Karpas-422 (cell line): ENCODE measurements around the gene LKAAEAR1. TPM values are rescaled to one million over a fixed set of nuclear protein-coding genes. Genes with fewer than 3 reads are reported as not detected.
A peak's percentile ranks its signal among the peaks of the same experiment; 100 is the strongest.

Experiments used
- DNase-seq: peaks from one replicate; pipeline ENCODE4 v3.0.0-alpha.2; 2015
- H2AFZ ChIP-seq: fragments of 200-600 bp; sonication (generic); 2 replicates; pipeline ENCODE4 v1.6.1; 2014; ENCODE audit warnings: antibody characterized with exemption, low read length, mixed read lengths
- H3K27ac ChIP-seq: fragments of 200-600 bp; sonication (generic); 2 replicates; pipeline ENCODE4 v1.5.1; 2014; ENCODE audit warnings: mild to moderate bottlenecking, low read length, moderate library complexity
- H3K27me3 ChIP-seq: fragments of 200-600 bp; sonication (generic); 2 replicates; pipeline ENCODE4 v1.6.1; 2014; ENCODE audit warnings: low read length, mixed read lengths
- H3K36me3 ChIP-seq: fragments of 200-600 bp; sonication (generic); 2 replicates; pipeline ENCODE4 v1.6.1; 2014; ENCODE audit warnings: low read length, mixed read lengths; ENCODE audit not compliant: insufficient read depth
- H3K4me1 ChIP-seq: fragments of 200-600 bp; sonication (generic); 2 replicates; pipeline ENCODE4 v1.6.1; 2014; ENCODE audit warnings: mild to moderate bottlenecking, low read length, mixed read lengths
- H3K4me2 ChIP-seq: fragments of 200-600 bp; sonication (generic); 2 replicates; pipeline ENCODE4 v1.6.1; 2014; ENCODE audit warnings: low read length, low read depth, mild to moderate bottlenecking; ENCODE audit not compliant: poor library complexity, severe bottlenecking
- H3K4me3 ChIP-seq: fragments of 200-600 bp; sonication (generic); 2 replicates; pipeline ENCODE4 v1.5.1; 2014; ENCODE audit warnings: mild to moderate bottlenecking, antibody characterized with exemption, low read length, mixed read lengths
- H3K79me2 ChIP-seq: fragments of 200-600 bp; sonication (generic); 2 replicates; pipeline ENCODE4 v1.6.1; 2014; ENCODE audit warnings: mild to moderate bottlenecking, low read length, mixed read lengths
- H3K9ac ChIP-seq: fragments of 200-600 bp; sonication (generic); 2 replicates; pipeline ENCODE4 v1.6.0; 2014; ENCODE audit warnings: low read length
- H3K9me2 ChIP-seq: fragments of 200-600 bp; sonication (generic), shearing (Covaris generic); replicated peaks from 2 replicates; pipeline ENCODE4 v1.6.0; 2014; ENCODE audit warnings: mild to moderate bottlenecking, low read length, moderate library complexity; ENCODE audit not compliant: insufficient read depth
- H3K9me3 ChIP-seq: fragments of 300-700, 200-600 bp; sonication (generic); 2 replicates; pipeline ENCODE4 v1.6.1; 2014; ENCODE audit warnings: low read length, mixed read lengths
- H4K20me1 ChIP-seq: fragments of 200-600 bp; sonication (generic); 2 replicates; pipeline ENCODE4 v1.6.1; 2014; ENCODE audit warnings: mild to moderate bottlenecking, antibody characterized with exemption, low read length, low read depth; ENCODE audit not compliant: insufficient read depth
- total RNA-seq: library from RNA; depleted of rRNA; stranded (reverse); fragments of >200 nt; shearing (Covaris generic); gene quantifications from 2 replicates; pipeline ENCODE4 v1.2.3, GENCODE V29; 2014; ENCODE audit warnings: low replicate concordance

The LKAAEAR1 gene
- total RNA-seq, 1 experiment from 2014 or later = not detected

DNA sequence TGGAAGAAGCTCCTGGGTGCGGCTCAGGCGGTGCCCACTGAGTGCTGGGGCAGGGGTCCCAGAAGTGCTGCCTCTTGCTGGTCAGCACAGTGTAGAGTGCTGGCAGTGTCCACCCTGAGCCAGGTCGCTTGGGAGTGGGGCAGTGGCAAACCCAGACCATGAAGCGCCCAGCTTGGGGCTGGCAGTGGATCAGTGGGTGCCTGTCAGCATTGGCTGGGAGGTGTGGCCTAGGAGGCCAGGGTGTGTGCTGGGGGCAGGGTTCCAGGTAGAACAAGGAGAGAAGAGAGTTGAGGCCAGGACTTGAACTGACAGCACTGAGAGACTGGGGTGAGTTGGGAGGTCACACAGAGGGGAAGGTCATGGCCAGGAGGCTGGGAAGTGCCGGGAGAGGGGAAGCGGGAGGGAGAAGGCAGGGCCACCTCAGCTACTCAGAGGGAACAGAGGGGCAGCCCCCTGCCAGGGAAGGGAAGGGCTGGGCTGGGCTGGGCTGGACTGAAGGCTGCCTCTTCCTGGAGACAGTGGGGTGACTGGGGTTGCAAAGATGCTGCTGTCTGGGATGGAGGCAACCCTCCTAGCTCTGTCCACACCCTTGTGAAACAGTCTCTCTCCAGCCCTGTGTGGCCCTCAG is 17.1 kb downstream of the LKAAEAR1 start:
- peak; percentile 64 for DNase-seq
- Histone ChIP-seq H3K36me3 (0 out of 2 replicates have a peak, but pooled peaks cover 2% of the 10 kb centered on the region), H2AFZ (no peak overlapping the region), H3K79me2 (peaks cover 17% of the 10 kb centered on the region), H3K27ac (peak overlapping the region; percentile 97), H3K9me3 (no peaks in the 10 kb centered on the region), H3K27me3 (no peaks in the 10 kb centered on the region), H3K4me3 (no peak overlapping the region; the same call in 1 of the 2 replicates), H3K9me2 (no peaks in the 10 kb centered on the region), H4K20me1 (peaks cover 3% of the 10 kb centered on the region; the same call in 1 of the 2 replicates), H3K4me2 (peak overlapping the region; percentile 91), H3K9ac (peak overlapping the region; percentile 98), H3K4me1 (peaks cover 91% of the 10 kb centered on the region)

DNA sequence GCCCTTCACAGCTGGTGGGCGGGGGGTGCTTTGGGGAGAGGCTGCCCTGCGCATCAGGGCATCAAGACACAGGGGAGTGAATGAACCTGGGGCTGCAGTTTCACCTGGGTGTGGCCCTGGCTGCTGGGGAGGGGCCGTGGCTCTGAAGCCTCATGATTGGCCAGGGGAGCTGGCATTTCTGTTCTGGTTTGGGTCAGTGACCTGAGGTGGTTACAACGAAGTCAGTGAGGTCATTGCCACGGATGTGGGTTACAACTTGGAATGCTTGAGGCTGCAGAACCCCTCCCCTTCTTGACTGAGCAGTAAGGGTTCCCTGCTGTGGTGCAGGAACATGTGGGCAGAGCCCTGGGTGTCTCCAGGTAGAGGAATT is 18.2 kb downstream of the LKAAEAR1 start:
- Histone ChIP-seq H3K79me2 (peaks cover 17% of the 10 kb centered on the region), H3K36me3 (no peaks in the 10 kb centered on the region), H3K4me2 (peak overlapping the region; percentile 91), H3K9ac (peak overlapping the region; percentile 98), H3K27me3 (no peaks in the 10 kb centered on the region), H3K27ac (peak overlapping the region; percentile 97), H3K4me3 (peak overlapping the region; percentile 53; the same call in 1 of the 2 replicates), H3K4me1 (peaks cover 79% of the 10 kb centered on the region), H3K9me3 (no peaks in the 10 kb centered on the region), H4K20me1 (peaks cover 3% of the 10 kb centered on the region; the same call in 1 of the 2 replicates), H3K9me2 (no peaks in the 10 kb centered on the region), H2AFZ (no peak overlapping the region)
- DNase-seq = peak; percentile 87

DNA sequence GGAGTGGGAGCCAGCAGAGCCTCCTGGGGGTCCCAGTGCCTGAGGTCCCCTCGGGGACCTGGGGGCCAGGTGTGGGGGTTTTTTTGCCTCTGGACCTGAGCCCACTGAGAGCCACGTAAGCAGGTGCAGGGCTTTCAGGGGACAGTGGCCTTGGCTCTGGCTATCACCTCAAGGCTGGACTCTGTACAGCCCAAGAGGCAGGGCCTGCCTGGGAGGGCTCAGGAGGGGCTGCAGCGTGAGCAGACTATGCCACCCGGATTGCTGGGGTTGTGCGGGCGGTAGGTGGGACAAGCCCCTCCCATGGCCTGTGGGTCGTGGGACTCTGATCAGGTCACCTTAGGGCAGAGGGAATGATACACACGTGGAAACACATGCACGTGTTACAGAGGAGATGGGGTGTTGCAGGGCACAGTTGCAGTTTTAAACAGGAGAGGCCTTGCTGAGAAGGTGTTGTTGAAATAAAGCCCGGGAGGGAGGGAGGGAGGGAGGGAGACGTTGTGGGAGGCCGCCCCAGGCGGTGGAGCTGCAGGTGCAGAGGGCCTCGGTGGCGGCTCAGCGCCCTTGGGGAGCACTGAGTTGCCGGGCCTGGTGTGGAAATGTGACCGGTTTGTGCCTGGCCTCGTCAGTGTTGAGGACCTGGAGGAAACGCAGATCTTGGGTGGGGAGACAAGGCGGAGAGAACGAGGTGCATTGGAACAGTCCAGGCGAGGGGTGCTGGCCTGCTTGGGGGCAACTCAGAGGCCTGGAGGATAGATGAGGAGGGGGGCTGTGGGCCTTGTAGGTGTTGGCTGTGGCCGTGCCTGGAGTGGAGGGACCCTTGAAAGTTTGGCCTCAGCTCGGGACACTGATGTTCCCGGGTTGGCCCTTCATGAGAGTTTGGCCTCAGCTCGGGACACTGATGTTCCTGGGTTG is 18.9 kb downstream of the LKAAEAR1 start:
- no peaks in the 10 kb centered on the region for H3K27me3 ChIP-seq
- no peaks in the 10 kb centered on the region for H3K9me3 ChIP-seq
- peak overlapping the region; percentile 85; the same call in 1 of the 2 replicates for H3K4me3 ChIP-seq
- peaks cover 3% of the 10 kb centered on the region; the same call in 1 of the 2 replicates for H4K20me1 ChIP-seq
- peak overlapping the region; percentile 91 for H3K4me2 ChIP-seq
- peaks cover 73% of the 10 kb centered on the region for H3K4me1 ChIP-seq
- no peaks in the 10 kb centered on the region for H3K9me2 ChIP-seq
- peak overlapping the region; percentile 97 for H3K27ac ChIP-seq
- no peaks in the 10 kb centered on the region for H3K36me3 ChIP-seq
- H2AFZ ChIP-seq = no peak overlapping the region
- peak; percentile 84 for DNase-seq
- H3K9ac ChIP-seq = peak overlapping the region; percentile 98
- H3K79me2 ChIP-seq = peaks cover 17% of the 10 kb centered on the region

DNA sequence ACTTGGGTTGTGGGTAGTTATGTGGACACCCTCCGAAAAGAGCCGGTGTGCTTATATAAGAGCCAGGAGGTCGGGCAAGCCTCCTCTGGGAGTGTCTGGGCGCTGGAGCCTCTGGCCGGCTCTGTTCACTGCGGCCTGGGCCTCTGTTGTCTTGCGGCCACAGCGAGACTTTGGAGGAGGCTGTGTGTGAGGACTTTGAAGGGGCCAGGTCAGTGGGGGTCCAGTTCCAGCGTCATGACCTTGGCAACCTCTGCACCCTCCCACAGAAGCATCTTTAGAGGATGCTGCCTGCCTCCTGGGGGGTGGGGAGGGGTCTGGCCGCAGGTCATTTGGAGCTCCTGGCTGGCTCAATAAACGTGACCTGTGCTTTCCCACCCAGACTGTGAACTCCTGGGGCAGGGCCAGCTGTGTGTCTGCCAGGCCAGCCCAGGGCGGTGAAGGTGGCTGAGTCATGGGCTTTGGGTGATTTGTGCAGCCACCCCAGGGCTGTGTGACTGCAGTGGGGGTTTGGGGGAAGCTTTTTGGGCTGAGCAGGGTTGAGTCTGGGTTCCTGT is 20.0 kb downstream of the LKAAEAR1 start:
- H3K36me3 ChIP-seq = no peaks in the 10 kb centered on the region
- H3K9ac ChIP-seq = peak overlapping the region; percentile 98
- H2AFZ ChIP-seq = no peak overlapping the region
- H3K9me3 ChIP-seq = no peaks in the 10 kb centered on the region
- no peaks in the 10 kb centered on the region for H3K27me3 ChIP-seq
- peak overlapping the region; percentile 91 for H3K4me2 ChIP-seq
- no peaks in the 10 kb centered on the region for H3K9me2 ChIP-seq
- peak; percentile 62 for DNase-seq
- peaks cover 17% of the 10 kb centered on the region for H3K79me2 ChIP-seq
- peaks cover 2% of the 10 kb centered on the region; the same call in 1 of the 2 replicates for H4K20me1 ChIP-seq
- H3K4me1 ChIP-seq = peaks cover 62% of the 10 kb centered on the region
- H3K27ac ChIP-seq = peak overlapping the region; percentile 97
- H3K4me3 ChIP-seq = peak overlapping the region; percentile 85

DNA sequence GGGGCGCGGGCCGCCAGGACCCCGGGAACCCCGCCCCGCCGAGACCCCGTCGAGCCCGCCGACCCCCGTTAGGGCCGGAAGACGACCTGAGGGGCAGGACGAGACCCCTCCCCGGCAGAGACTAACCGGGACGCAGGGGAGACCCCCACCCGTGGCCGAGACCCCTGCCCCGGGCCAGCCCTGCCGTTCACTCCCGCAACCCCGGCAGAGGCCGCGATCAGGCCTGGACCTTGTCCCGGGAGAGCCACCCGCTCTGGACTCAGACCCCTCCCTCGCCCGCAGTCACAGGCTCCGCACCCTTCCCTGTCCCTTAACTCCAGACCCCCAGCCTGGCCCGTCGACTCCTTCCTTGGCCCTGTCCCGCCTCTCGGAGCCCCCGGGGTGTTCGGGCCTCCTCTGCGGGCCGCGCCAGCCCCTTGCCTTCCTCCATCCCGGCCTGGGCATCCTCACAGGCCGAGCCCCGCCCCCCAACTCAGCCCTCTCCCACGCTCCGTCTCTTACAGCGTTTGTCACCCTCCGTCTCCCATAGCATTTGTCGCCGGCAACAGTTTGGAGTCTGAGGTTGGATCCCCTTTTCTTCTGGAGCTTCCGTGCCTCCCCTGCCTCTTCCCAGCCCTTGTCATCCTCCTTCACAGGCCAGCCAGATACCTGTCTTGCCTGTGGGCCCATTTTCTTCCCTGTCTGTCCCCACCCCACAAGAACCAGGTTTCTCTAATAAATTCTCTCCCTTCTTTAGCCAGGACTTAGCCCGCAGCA is 20.6 kb downstream of the LKAAEAR1 start:
- Histone ChIP-seq H3K9me3 (no peaks in the 10 kb centered on the region), H3K79me2 (peaks cover 17% of the 10 kb centered on the region), H2AFZ (no peak overlapping the region), H3K4me2 (peak overlapping the region; percentile 91), H3K4me1 (peaks cover 58% of the 10 kb centered on the region), H3K9me2 (no peaks in the 10 kb centered on the region), H3K27ac (peak overlapping the region; percentile 97), H3K9ac (peak overlapping the region; percentile 98), H3K27me3 (no peaks in the 10 kb centered on the region), H3K36me3 (no peaks in the 10 kb centered on the region), H3K4me3 (peak overlapping the region; percentile 85), H4K20me1 (no peaks in the 10 kb centered on the region)
- DNase-seq = peak; percentile 77

DNA sequence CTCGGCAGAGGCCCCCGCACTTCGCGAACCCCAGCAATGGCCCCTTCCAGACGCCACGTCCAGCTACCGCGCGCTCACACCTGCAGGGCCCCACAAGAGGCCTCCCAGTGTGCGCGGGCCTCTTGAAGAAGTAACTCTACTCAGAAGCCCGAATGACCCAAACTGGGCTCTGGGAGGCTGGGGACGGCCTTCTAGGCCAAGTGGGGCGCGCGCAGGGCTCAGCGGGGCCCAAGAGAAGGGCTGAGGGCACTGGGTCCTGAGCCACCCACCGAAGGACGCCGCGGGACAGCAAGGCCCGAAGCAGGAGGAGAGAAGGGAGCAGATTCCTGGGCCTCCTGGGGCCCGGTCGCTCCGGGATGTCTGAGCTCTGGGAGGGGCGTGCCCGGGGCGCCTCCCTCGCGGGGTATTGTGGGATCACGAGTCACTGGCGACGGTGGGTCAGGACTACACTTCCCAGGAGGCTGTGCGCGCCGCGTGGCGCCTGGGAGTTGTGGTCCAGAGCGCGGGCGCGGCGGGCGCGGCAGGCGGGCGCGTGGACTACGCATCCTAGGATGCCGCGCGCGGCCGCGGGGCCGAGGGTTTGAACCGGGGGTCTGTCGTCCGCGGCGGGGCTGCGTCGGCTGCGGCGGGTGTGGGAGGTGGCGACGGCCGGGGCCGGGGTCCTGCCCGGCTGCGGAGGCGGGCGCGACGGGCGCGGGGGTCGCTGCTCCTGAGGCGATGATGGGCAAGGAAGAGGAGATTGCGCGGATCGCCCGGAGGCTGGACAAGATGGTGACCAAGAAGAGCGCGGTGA is 21.4 kb downstream of the LKAAEAR1 start, which contains the start of gene TCEA2:
TCEA2 (plus strand) TSS at position 603 of the 793 bp plus-strand sequence; CDS start at position 718, 115 bp downstream.
- Histone ChIP-seq H2AFZ (peak within 1 kb of the TSS; percentile 81; the same call in 1 of the 2 replicates), H3K9me3 (no peaks in the 10 kb centered on the region), H3K27me3 (no peaks in the 10 kb centered on the region), H3K4me1 (peaks cover 58% of the 10 kb centered on the region), H3K4me2 (peak within 1 kb of the TSS; percentile 91), H3K9ac (peak within 1 kb of the TSS; percentile 98), H3K36me3 (no peaks in the 10 kb centered on the region), H3K9me2 (no peaks in the 10 kb centered on the region), H3K27ac (peak within 1 kb of the TSS; percentile 97), H4K20me1 (no peaks in the 10 kb centered on the region), H3K79me2 (peaks cover 17% of the 10 kb centered on the region), H3K4me3 (peak within 1 kb of the TSS; percentile 85)
- peak; percentile 97 for DNase-seq

DNA sequence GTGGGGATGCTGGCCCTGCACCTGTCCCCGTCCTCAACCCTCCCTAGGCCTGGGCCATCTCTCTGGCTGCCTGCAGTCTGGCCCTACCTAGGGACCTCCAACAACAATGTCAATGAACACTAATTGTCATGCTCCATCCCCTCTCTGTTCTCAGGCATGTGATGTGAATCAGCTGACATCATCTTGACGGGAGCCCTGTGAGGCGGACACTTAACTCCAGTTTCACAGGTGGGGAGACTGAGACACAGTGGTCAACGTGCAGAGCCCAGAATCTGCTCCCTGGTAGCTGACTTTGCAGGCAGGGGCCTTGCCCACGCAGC is 22.0 kb downstream of the LKAAEAR1 start:
- H3K4me1 ChIP-seq = peaks cover 58% of the 10 kb centered on the region
- no peaks in the 10 kb centered on the region for H3K9me2 ChIP-seq
- no peaks in the 10 kb centered on the region for H3K27me3 ChIP-seq
- H3K4me2 ChIP-seq = peak overlapping the region; percentile 91
- peak overlapping the region; percentile 98 for H3K9ac ChIP-seq
- H4K20me1 ChIP-seq = no peaks in the 10 kb centered on the region
- peak overlapping the region; percentile 85 for H3K4me3 ChIP-seq
- no peak overlapping the region for H3K27ac ChIP-seq
- H3K9me3 ChIP-seq = no peaks in the 10 kb centered on the region
- H3K36me3 ChIP-seq = no peaks in the 10 kb centered on the region
- no peak for DNase-seq
- H3K79me2 ChIP-seq = peaks cover 17% of the 10 kb centered on the region
- H2AFZ ChIP-seq = 0 out of 2 replicates have a peak overlapping the region, but pooled peaks have one; percentile 81
